ENCODE measurements around the gene RBP4. TPM values are rescaled to one million over a fixed set of nuclear protein-coding genes. Genes with fewer than 3 reads are reported as not detected.

Gene RBP4
- total and polyA plus RNA-seq, 10 of the 15 experiments (the other 5 are each of a cell fraction or from before 2014, with no cell fraction given) = 1.2 TPM; not detected in 9

DNA sequence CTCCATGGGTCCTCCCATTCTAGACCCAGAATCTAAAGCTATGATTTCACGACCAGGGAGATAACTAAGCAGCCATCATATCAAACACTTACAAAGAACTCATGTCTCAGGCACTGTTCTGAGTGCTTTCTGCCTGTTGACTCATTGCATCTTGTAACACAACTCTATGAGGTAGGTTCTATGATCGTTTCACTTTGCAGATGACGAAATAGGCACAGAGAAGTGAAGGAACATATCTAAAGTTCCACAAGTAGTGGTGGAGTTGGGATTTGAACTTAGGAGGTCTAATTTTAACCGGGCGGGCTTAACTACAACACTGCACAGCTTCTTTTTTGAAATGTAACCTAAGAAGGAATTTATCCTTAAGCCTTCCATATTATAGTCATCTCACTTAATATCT, 2.9 kb downstream of the RBP4 start:
- no peaks in the 10 kb centered on the region for H3K9me3 ChIP-seq (replicated peaks; ENCODE audit: control insufficient read depth, insufficient read depth, low read length)
- no peak overlapping the region for H3K27ac ChIP-seq (ENCODE audit: control insufficient read depth, insufficient read depth)
- intact Hi-C loops (cut with micrococcal nuclease; ENCODE audit: unreplicated experiment) = no loop called here
- no peaks in the 10 kb centered on the region for H3K36me3 ChIP-seq (ENCODE audit: control insufficient read depth in 2 of 2, insufficient read depth in 2 of 2, low read length in 1 of 2)
- H3K4me1 ChIP-seq (ENCODE audit: control insufficient read depth, insufficient read depth, low read length) = no peaks in the 10 kb centered on the region
- no peak overlapping the region for H2AFZ ChIP-seq (ENCODE audit: control insufficient read depth, low read depth, low read length)
- TF ChIP-seq, protein P1, sequence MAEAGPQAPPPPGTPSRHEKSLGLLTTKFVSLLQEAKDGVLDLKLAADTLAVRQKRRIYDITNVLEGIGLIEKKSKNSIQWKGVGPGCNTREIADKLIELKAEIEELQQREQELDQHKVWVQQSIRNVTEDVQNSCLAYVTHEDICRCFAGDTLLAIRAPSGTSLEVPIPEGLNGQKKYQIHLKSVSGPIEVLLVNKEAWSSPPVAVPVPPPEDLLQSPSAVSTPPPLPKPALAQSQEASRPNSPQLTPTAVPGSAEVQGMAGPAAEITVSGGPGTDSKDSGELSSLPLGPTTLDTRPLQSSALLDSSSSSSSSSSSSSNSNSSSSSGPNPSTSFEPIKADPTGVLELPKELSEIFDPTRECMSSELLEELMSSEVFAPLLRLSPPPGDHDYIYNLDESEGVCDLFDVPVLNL (IDR thresholded peaks at IDR 0.05; ENCODE audit: low read depth, low read length) = no peak
- TF ChIP-seq JUND (IDR thresholded peaks at IDR 0.05; ENCODE audit: low read depth, low read length) (no peak), RFX5 (IDR thresholded peaks at IDR 0.05; ENCODE audit: low read depth, low read length) (no peak), TBL1XR1 (IDR thresholded peaks at IDR 0.05; ENCODE audit: low read depth, low read length) (no peak), SMARCA5 (IDR thresholded peaks at IDR 0.05) (no peak), YY1 (IDR thresholded peaks at IDR 0.05; ENCODE audit: low read depth, low read length) (no peak), NFYA (IDR thresholded peaks at IDR 0.05; ENCODE audit: borderline replicate concordance, low read depth, low read length) (no peak), TCF12 (IDR thresholded peaks at IDR 0.05; ENCODE audit: low read depth, low read length) (no peak), RCOR1 (conservative IDR thresholded peaks at IDR 0.05; ENCODE audit: low read depth, low read length) (no peak), CBX5 (IDR thresholded peaks at IDR 0.05; ENCODE audit: low read depth) (no peak), RBBP5 (conservative IDR thresholded peaks at IDR 0.05) (no peak), GABPA (IDR thresholded peaks at IDR 0.05; ENCODE audit: low read depth) (no peak)
- TF ChIP-seq, protein P2, sequence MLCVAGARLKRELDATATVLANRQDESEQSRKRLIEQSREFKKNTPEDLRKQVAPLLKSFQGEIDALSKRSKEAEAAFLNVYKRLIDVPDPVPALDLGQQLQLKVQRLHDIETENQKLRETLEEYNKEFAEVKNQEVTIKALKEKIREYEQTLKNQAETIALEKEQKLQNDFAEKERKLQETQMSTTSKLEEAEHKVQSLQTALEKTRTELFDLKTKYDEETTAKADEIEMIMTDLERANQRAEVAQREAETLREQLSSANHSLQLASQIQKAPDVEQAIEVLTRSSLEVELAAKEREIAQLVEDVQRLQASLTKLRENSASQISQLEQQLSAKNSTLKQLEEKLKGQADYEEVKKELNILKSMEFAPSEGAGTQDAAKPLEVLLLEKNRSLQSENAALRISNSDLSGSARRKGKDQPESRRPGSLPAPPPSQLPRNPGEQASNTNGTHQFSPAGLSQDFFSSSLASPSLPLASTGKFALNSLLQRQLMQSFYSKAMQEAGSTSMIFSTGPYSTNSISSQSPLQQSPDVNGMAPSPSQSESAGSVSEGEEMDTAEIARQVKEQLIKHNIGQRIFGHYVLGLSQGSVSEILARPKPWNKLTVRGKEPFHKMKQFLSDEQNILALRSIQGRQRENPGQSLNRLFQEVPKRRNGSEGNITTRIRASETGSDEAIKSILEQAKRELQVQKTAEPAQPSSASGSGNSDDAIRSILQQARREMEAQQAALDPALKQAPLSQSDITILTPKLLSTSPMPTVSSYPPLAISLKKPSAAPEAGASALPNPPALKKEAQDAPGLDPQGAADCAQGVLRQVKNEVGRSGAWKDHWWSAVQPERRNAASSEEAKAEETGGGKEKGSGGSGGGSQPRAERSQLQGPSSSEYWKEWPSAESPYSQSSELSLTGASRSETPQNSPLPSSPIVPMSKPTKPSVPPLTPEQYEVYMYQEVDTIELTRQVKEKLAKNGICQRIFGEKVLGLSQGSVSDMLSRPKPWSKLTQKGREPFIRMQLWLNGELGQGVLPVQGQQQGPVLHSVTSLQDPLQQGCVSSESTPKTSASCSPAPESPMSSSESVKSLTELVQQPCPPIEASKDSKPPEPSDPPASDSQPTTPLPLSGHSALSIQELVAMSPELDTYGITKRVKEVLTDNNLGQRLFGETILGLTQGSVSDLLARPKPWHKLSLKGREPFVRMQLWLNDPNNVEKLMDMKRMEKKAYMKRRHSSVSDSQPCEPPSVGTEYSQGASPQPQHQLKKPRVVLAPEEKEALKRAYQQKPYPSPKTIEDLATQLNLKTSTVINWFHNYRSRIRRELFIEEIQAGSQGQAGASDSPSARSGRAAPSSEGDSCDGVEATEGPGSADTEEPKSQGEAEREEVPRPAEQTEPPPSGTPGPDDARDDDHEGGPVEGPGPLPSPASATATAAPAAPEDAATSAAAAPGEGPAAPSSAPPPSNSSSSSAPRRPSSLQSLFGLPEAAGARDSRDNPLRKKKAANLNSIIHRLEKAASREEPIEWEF (IDR thresholded peaks at IDR 0.05; ENCODE audit: insufficient replicate concordance, low read depth, low read length) = no peak
- H4K20me1 ChIP-seq (ENCODE audit: control insufficient read depth, insufficient read depth) = no peaks in the 10 kb centered on the region
- no peaks in the 10 kb centered on the region for H3K79me2 ChIP-seq (ENCODE audit: control insufficient read depth, insufficient read depth, low read length)
- SMC1A ChIA-PET (ENCODE audit: uncharacterized antibody, unreplicated experiment) = no interaction called here
- H3K27me3 ChIP-seq (replicated peaks in 1 of 2; ENCODE audit: control insufficient read depth in 2 of 2, insufficient read depth in 2 of 2, low read length in 1 of 2) = peaks cover 6% of the 10 kb centered on the region in 2 experiments; a peak in 3 of 4 replicates
- no TSS peak for BruUV-seq (replicated peaks)
- no peak for DNase-seq (ENCODE audit: low read depth, low spot score)
- no peak for FAIRE-seq
- in situ Hi-C loops (cut with MboI) = no loop called here
- no peak overlapping the region for H3K4me2 ChIP-seq (ENCODE audit: control insufficient read depth, insufficient read depth)
- RAD21 ChIA-PET (ENCODE audit: unreplicated experiment) = interaction anchor here (0.5 kb wide), 1 partner anchor 104 kb away, joined by 3 read pairs; the partner anchor contains the start of gene FRA10AC1
- H3K9ac ChIP-seq (ENCODE audit: control insufficient read depth, insufficient read depth, low read length) = no peak overlapping the region
- ATAC-seq = no peak
- CTCF ChIA-PET = no interaction called here
- POLR2A ChIA-PET = no interaction called here
- 32% methylated on average over 5 of the region's 5 CpGs for WGBS (ENCODE audit: insufficient coverage, insufficient replicate concordance, low lambda C conversion rate, missing lambda C conversion rate)
- no peak overlapping the region for H3K4me3 ChIP-seq
